OCI-LY7 (cell line): ENCODE data around the gene HTR1D. TPM values are rescaled to one million over a fixed set of nuclear protein-coding genes. Genes with fewer than 3 reads are reported as not detected.

ENCODE experiments used
- BruUV-seq: library from RNA; stranded (reverse); fragments of 400-500 nt; replicated peaks from 2 replicates; lab custom pipeline; 2021; lab: Mats Ljungman, UMichigan
- CTCF ChIA-PET: fragments of 300-600 bp; sonication (Branson Sonifier 250); formaldehyde crosslinking; loops from one replicate; lab custom pipeline; 2022; ENCODE audit warnings: antibody characterized with exemption; ENCODE audit not compliant: unreplicated experiment; lab: Charles Lee
- POLR2A ChIA-PET: fragments of 300-600 bp; sonication (Branson Sonifier 250); formaldehyde crosslinking; loops from one replicate; lab custom pipeline; 2022; ENCODE audit warnings: antibody characterized with exemption; lab: Charles Lee
- DNase-seq: peaks from one replicate; pipeline ENCODE4 v3.0.0-alpha.2; 2015; ENCODE audit warnings: low spot score
- H2AFZ ChIP-seq: fragments of 200-600 bp; sonication (generic), shearing (Covaris generic); 2 replicates; pipeline ENCODE4 v1.6.1; 2014; ENCODE audit warnings: mild to moderate bottlenecking, antibody characterized with exemption, low read length, moderate library complexity
- H3K27ac ChIP-seq: fragments of 200-600 bp; sonication (generic); 2 replicates; pipeline ENCODE4 v1.5.1; 2014; ENCODE audit warnings: mixed run types, low read depth, mild to moderate bottlenecking, moderate library complexity, low read length, inconsistent platforms; ENCODE audit not compliant: poor library complexity, severe bottlenecking
- H3K36me3 ChIP-seq: fragments of 200-600 bp; sonication (generic); 2 replicates; pipeline ENCODE4 v1.6.1; 2014; ENCODE audit warnings: mild to moderate bottlenecking, antibody characterized with exemption, low read length, moderate library complexity, mixed read lengths; ENCODE audit not compliant: insufficient read depth
- H3K4me1 ChIP-seq: fragments of 200-600 bp; sonication (generic); 2 replicates; pipeline ENCODE4 v1.5.1; 2014; ENCODE audit warnings: mild to moderate bottlenecking, low read length; ENCODE audit not compliant: insufficient read depth, poor library complexity, severe bottlenecking
- H3K4me2 ChIP-seq: fragments of 200-600 bp; sonication (generic); 2 replicates; pipeline ENCODE4 v1.6.1; 2014; ENCODE audit warnings: mild to moderate bottlenecking, low read length
- H3K4me3 ChIP-seq: fragments of 200-600 bp; sonication (generic); 2 replicates; pipeline ENCODE4 v1.5.1; 2014; ENCODE audit warnings: mild to moderate bottlenecking, low read depth, low read length; ENCODE audit not compliant: poor library complexity, severe bottlenecking
- H3K79me2 ChIP-seq: fragments of 200-600 bp; sonication (generic); 2 replicates; pipeline ENCODE4 v1.6.1; 2016; ENCODE audit warnings: low read depth, mild to moderate bottlenecking, low read length, moderate library complexity, mixed read lengths; ENCODE audit not compliant: insufficient read depth
- H3K9me2 ChIP-seq: fragments of 200-600 bp; sonication (generic); 2 replicates; pipeline ENCODE4 v1.6.1; 2016; ENCODE audit warnings: mild to moderate bottlenecking, low read length, mixed read lengths; ENCODE audit not compliant: insufficient read depth
- H3K9me3 ChIP-seq: fragments of 200-600 bp; sonication (generic); 2 replicates; pipeline ENCODE4 v1.6.1; 2014; ENCODE audit warnings: mild to moderate bottlenecking, mixed run types, low read length, mixed read lengths
- H4K20me1 ChIP-seq: fragments of 200-600 bp; sonication (generic); 2 replicates; pipeline ENCODE4 v1.6.1; 2014; ENCODE audit warnings: mild to moderate bottlenecking, antibody characterized with exemption, low read length, moderate library complexity, mixed read lengths; ENCODE audit not compliant: insufficient read depth
- EZH2phosphoT487 ChIP-seq: fragments of 200-600 bp; sonication (generic); IDR thresholded peaks from 2 replicates; pipeline ENCODE4 v1.6.1; 2018; ENCODE audit warnings: low read depth, borderline replicate concordance, mild to moderate bottlenecking, mixed run types, antibody characterized with exemption, low read length, moderate library complexity, mixed read lengths
- intact Hi-C: fragments of 100-400 bp; cut with micrococcal nuclease; formaldehyde crosslinking; loops from one replicate; pipeline ENCODE4 v1.10.0; 2022; ENCODE audit not compliant: unreplicated experiment
- total RNA-seq, 2 experiments: library from RNA; depleted of rRNA in 1 of 2; stranded (reverse); fragments of >200 nt in 1 of 2; shearing (Covaris generic) in 1 of 2; gene quantifications; 2 replicates each; pipeline ENCODE4 v1.2.3, GENCODE V29; 2014 to 2022
- TF ChIP-seq, protein P1 (sequence below): fragments of 200-600 bp; sonication (generic); conservative IDR thresholded peaks from 2 replicates; pipeline ENCODE4 v1.5.1; 2014; ENCODE audit warnings: mild to moderate bottlenecking, antibody characterized with exemption, low read length, moderate library complexity, mixed read lengths

The HTR1D gene
- total RNA-seq, 2 experiments from 2014 or later: not detected

GRCh38 chr1:23254584-23254983, 37.3 kb upstream of the HTR1D start:
- Histone ChIP-seq H3K27ac (no peak overlapping the region), H3K79me2 (no peaks in the 10 kb centered on the region), H3K4me2 (no peak overlapping the region), H3K4me1 (peaks cover 10% of the 10 kb centered on the region), H2AFZ (no peak overlapping the region), H3K9me2 (no peaks in the 10 kb centered on the region), H3K9me3 (no peaks in the 10 kb centered on the region), H4K20me1 (no peaks in the 10 kb centered on the region), H3K4me3 (no peak overlapping the region), H3K36me3 (no peaks in the 10 kb centered on the region)
- intact Hi-C loops: no loop called here
- no peak for TF ChIP-seq EZH2phosphoT487
- TF ChIP-seq, protein P1, sequence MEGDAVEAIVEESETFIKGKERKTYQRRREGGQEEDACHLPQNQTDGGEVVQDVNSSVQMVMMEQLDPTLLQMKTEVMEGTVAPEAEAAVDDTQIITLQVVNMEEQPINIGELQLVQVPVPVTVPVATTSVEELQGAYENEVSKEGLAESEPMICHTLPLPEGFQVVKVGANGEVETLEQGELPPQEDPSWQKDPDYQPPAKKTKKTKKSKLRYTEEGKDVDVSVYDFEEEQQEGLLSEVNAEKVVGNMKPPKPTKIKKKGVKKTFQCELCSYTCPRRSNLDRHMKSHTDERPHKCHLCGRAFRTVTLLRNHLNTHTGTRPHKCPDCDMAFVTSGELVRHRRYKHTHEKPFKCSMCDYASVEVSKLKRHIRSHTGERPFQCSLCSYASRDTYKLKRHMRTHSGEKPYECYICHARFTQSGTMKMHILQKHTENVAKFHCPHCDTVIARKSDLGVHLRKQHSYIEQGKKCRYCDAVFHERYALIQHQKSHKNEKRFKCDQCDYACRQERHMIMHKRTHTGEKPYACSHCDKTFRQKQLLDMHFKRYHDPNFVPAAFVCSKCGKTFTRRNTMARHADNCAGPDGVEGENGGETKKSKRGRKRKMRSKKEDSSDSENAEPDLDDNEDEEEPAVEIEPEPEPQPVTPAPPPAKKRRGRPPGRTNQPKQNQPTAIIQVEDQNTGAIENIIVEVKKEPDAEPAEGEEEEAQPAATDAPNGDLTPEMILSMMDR: no peak
- BruUV-seq: no TSS peak
- CTCF ChIA-PET: no interaction called here
- no peak for DNase-seq
- POLR2A ChIA-PET: no interaction called here

- CTCF ChIA-PET: interaction anchor here (0.6 kb wide), 1 partner anchor 121 kb away, joined by 3 read pairs; no protein-coding TSS in a partner anchor
- no peak for DNase-seq
- Histone ChIP-seq H3K4me1 (no peaks in the 10 kb centered on the region), H3K9me2 (no peaks in the 10 kb centered on the region), H4K20me1 (no peaks in the 10 kb centered on the region), H3K36me3 (no peaks in the 10 kb centered on the region), H3K27ac (no peak overlapping the region), H3K79me2 (no peaks in the 10 kb centered on the region), H3K4me2 (no peak overlapping the region), H3K4me3 (no peak overlapping the region), H2AFZ (no peak overlapping the region), H3K9me3 (no peaks in the 10 kb centered on the region)
- POLR2A ChIA-PET: no interaction called here
- BruUV-seq: no TSS peak
- no peak for TF ChIP-seq EZH2phosphoT487
- TF ChIP-seq, protein P1: no peak
- intact Hi-C loops: no loop called here
Measured at GRCh38 chr1:23251812-23252211, 34.5 kb upstream of the HTR1D start.

DNA sequence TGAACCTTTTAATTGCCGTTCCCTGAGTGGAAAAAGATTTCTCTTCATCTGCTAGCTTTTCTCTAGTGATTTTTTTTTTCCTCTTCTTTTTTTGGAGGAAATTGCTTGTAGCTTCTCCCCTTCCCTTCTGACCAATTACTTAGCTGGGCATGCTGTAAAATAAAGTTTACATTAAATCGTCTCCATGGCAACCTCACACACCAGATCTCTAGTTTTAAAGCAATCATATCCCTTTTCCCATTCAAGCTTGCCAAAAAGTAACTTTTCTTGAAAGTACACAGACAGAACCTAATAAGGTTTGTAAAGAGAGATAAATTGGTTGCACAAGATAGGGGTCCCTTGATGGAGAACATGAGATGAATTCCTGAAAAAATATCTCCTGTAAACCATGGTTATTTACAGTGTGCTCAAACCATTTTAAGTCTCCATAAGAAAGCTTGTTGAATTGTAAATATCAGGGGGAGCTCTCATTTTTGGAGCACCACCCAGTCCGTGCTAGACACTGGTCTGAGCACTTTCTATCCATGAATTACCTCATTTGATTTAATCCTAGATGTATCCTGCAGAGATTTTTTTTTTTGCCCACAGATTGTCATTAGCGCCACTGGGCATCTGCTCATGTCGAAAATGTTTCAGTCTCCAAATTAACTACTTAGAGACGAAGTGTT, 32.6 kb upstream of the HTR1D start:
- TF ChIP-seq, protein P1: no peak
- no peak for TF ChIP-seq EZH2phosphoT487
- Histone ChIP-seq H3K4me1 (no peaks in the 10 kb centered on the region), H3K4me3 (no peak overlapping the region), H4K20me1 (no peaks in the 10 kb centered on the region), H3K79me2 (no peaks in the 10 kb centered on the region), H3K27ac (no peak overlapping the region), H3K9me2 (no peaks in the 10 kb centered on the region), H2AFZ (no peak overlapping the region), H3K4me2 (no peak overlapping the region), H3K9me3 (no peaks in the 10 kb centered on the region), H3K36me3 (no peaks in the 10 kb centered on the region)
- ChIA-PET POLR2A (interaction anchor here (0.6 kb wide), 1 partner anchor 87 kb away, joined by 3 read pairs; no protein-coding TSS in a partner anchor), CTCF (no interaction called here)
- no peak for DNase-seq
- intact Hi-C loops: no loop called here
- no TSS peak for BruUV-seq
